Transverse colon (tissue), 4 donors: ENCODE measurements around the gene PPRC1. TPM values are rescaled to one million over a fixed set of nuclear protein-coding genes. Genes with fewer than 3 reads are reported as not detected.

Experiments used
- DNase-seq: peaks from one replicate; pipeline ENCODE4 v3.0.0-alpha.2; 2019
- H3K27ac ChIP-seq, 4 donors: fragments of 200-600 bp; sonication (generic); 2 replicates each; pipeline ENCODE4 v1.5.1; 2016 to 2018; ENCODE audit warnings: inconsistent platforms in 4 of 4
- H3K27me3 ChIP-seq: fragments of 200-600 bp; sonication (generic); 2 replicates; pipeline ENCODE4 v1.5.1; 2017; ENCODE audit warnings: inconsistent platforms
- H3K36me3 ChIP-seq, 4 donors: fragments of 200-600 bp; sonication (generic); 2 replicates each; pipeline ENCODE4 v1.5.1; 2017 to 2019; ENCODE audit warnings: inconsistent platforms in 4 of 4
- H3K4me1 ChIP-seq, 4 donors: fragments of 200-600 bp; sonication (generic); 2 replicates each; pipeline ENCODE4 v1.5.1; 2017 to 2020; ENCODE audit warnings: inconsistent platforms in 4 of 4
- H3K4me3 ChIP-seq, 4 donors: fragments of 200-600 bp; sonication (generic); 1 replicate in 1 of 4; 2 replicates in 3 of 4; pipeline versions ENCODE4 v1.5.1 to v1.6.1; 2017 to 2019; ENCODE audit warnings: inconsistent platforms in 4 of 4
- H3K9me3 ChIP-seq, 2 donors: fragments of 200-600 bp; sonication (generic); 2 replicates each; pipeline ENCODE4 v1.5.1; 2017 to 2019; ENCODE audit warnings: inconsistent platforms in 2 of 2
- CTCF ChIP-seq, 5 experiments: fragments of 200-600 bp in 3 of 5; fragments of 450-650 bp in 2 of 5; sonication (generic) in 3 of 5; IDR thresholded peaks; 1 replicate in 2 of 5; 2 replicates in 3 of 5; pipeline ENCODE4 v1.5.1; 2016 to 2017; ENCODE audit warnings: antibody characterized with exemption in 5 of 5, inconsistent platforms in 3 of 5, mild to moderate bottlenecking in 2 of 5, moderate library complexity in 1 of 5
- EP300 ChIP-seq: sonication (generic); formaldehyde crosslinking; IDR thresholded peaks from one replicate; pipeline ENCODE4 v1.6.1; 2017; ENCODE audit warnings: antibody characterized with exemption, low read depth
- POLR2A ChIP-seq: fragments of 450-650 bp; IDR thresholded peaks from one replicate; pipeline ENCODE4 v1.6.1; 2016; ENCODE audit warnings: antibody characterized with exemption, mild to moderate bottlenecking, moderate library complexity
- POLR2AphosphoS5 ChIP-seq, 3 donors: sonication (generic); formaldehyde crosslinking; IDR thresholded peaks; one replicate each; pipeline ENCODE4 v1.6.1; 2016; ENCODE audit warnings: antibody characterized with exemption in 3 of 3
- WGBS, 2 donors: methylation state at CpG; one replicate each; pipeline ENCODE4 v1.1.5; 2018; ENCODE audit warnings: low coverage in 1 of 2; 5-methylcytosine and 5-hydroxymethylcytosine counted together
- in situ Hi-C, 4 donors: fragments of 200-750 bp; cut with MboI; loops; one replicate each; pipeline versions ENCODE4 v1.15.0 to v1.15.1; 2017; ENCODE audit warnings: low sequenced_read_pairs in 3 of 4, low pct_ligation_motif_present in 1 of 4, low pct_unique_long_range_greater_than_20kb in 1 of 4
- intact Hi-C: fragments of 100-400 bp; cut with DNase I; formaldehyde crosslinking; loops from one replicate; pipeline ENCODE4 v1.15.1; 2023; ENCODE audit warnings: low total_unique reads
- total RNA-seq, 4 donors: library from RNA; depleted of rRNA; stranded (reverse); fragments of >200 nt; gene quantifications; one replicate each; pipeline ENCODE4 v1.1.0, GENCODE V29; 2016

PPRC1 gene
- total RNA-seq, 4 donors from 2014 or later: 7.5 to 62.7 (median 13.7) TPM

DNA sequence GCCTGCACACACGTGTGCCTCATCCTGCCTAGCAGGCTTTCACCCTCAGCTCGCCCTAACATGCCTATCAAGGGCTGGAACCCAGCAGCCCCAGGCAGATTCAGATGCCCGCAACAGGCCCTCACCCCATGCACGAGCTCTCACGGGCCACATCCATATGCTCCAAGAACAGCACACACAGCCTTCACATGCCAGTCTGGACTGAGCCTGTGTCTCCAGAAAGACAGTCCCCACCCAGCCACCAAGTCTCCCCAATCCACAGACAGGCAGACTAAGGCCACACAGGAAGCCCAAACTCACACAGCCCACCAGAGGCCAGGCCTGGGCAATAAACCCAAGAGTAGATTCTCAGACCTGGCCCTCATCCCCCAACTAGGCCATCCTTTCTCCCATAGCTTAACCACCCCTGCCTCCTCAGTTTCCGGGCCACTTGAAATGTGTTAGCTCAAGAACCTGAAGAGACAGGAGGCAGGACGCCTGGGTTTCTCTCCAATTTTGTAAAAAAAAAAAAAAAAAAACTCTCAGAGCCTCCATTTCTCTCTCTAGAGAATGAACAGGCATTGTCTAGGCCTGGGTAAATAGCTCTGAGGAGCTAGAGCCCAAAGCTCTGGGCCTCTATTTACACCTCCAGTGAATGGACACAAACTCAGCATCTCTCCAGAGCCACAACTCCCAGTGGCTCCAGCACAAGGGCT lies 19.4 kb upstream of the PPRC1 start:
- peaks cover 38 to 57% (median 52%) of the 10 kb centered on the region in 4 donors for H3K4me1 ChIP-seq
- intact Hi-C loops (no loop called here), in situ Hi-C loops (no loop called here)
- no peak for DNase-seq
- peak overlapping the region; percentile 93 to 99 (median 97) for H3K27ac ChIP-seq
- peak overlapping the region in 3 of 4 donors; percentile 73 to 87 (median 79) for H3K4me3 ChIP-seq
- TF ChIP-seq POLR2AphosphoS5 (IDR thresholded peaks at IDR 0.05) (no peak), CTCF (IDR thresholded peaks at IDR 0.05) (no peak), POLR2A (no peak), EP300 (no peak)
- H3K36me3 ChIP-seq: peaks cover 0 to 25% (median 11%) of the 10 kb centered on the region in 4 donors
- WGBS, 2 donors: 39% methylated on average over 7 of the region's 7 CpGs; no CpG with 5 or more reads in 1 of the 2 donors
- H3K9me3 ChIP-seq: no peaks in the 10 kb centered on the region
- no peaks in the 10 kb centered on the region for H3K27me3 ChIP-seq

- TF ChIP-seq POLR2AphosphoS5 (IDR thresholded peaks at IDR 0.05) (no peak), EP300 (no peak), CTCF (IDR thresholded peaks at IDR 0.05) (no peak), POLR2A (no peak)
- H3K4me1 ChIP-seq: peaks cover 44 to 65% (median 60%) of the 10 kb centered on the region in 4 donors
- no peaks in the 10 kb centered on the region for H3K9me3 ChIP-seq
- in situ Hi-C loops: no loop called here
- H3K27ac ChIP-seq: peak overlapping the region; percentile 93 to 99 (median 97)
- DNase-seq: peak; percentile 29
- 9% methylated on average over 7 of the region's 45 CpGs; no CpG with 5 or more reads in 1 of the 2 donors for WGBS, 2 donors
- no peaks in the 10 kb centered on the region for H3K27me3 ChIP-seq
- H3K4me3 ChIP-seq: peak overlapping the region; percentile 71 to 87 (median 76)
- peaks cover 0 to 17% (median 7%) of the 10 kb centered on the region in 4 donors for H3K36me3 ChIP-seq
- intact Hi-C loops: no loop called here
These were observed 18.6 kb upstream of the PPRC1 start for GRCh38 chr10:102113956-102114857.

DNA sequence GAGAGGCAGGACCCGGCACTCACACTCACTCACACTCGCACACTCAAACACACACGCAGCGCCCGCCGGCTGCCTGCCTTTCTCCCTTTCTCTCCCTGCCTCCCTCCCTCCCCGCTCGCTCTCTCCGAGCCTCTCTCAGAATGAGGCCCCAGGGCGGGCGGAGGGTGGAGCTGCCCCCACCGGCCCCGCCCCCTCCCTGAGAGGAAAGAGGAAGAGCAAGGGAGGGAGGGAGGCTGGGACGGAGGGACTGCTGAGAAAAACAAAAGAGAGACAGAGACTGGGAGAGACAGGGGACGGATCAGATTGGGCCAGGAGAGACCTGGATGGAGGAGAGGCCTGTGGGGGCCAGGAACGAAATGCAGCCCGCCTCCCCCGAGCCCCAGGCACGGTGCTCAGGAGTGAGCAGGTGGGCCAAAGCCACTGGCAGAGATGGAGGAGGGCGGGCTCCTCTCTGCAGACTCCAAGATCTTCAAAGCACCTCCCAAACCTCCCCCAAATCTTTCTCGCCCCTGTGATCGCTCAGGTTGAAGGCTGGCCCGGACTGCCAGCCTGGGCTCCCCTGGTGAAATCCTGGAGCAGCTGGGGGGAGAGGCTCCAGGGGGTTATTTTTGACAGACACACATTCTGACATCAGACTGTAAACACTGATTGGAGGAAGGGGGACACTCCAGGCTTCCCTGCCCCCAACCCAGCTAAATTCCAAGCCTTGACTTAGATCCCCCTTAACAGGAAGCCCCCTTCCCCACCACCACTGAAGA lies 17.8 kb upstream of the PPRC1 start:
- H3K36me3 ChIP-seq: peaks cover 0 to 11% (median 3%) of the 10 kb centered on the region in 4 donors
- no peak for TF ChIP-seq CTCF (IDR thresholded peaks at IDR 0.05)
- TF ChIP-seq POLR2A: peak; percentile 68
- TF ChIP-seq POLR2AphosphoS5 (IDR thresholded peaks at IDR 0.05): peak; percentile 78 to 94 (median 86)
- no peak for TF ChIP-seq EP300
- in situ Hi-C loops: no loop called here
- peak overlapping the region; percentile 71 to 87 (median 76) for H3K4me3 ChIP-seq
- intact Hi-C loops: no loop called here
- DNase-seq: peak; percentile 94
- WGBS, 2 donors: 1% methylated on average over 18 of the region's 23 CpGs; no CpG with 5 or more reads in 1 of the 2 donors
- no peaks in the 10 kb centered on the region for H3K9me3 ChIP-seq
- H3K4me1 ChIP-seq: peaks cover 44 to 70% (median 64%) of the 10 kb centered on the region in 4 donors
- H3K27ac ChIP-seq: peak overlapping the region; percentile 93 to 99 (median 97)
- no peaks in the 10 kb centered on the region for H3K27me3 ChIP-seq
